Psoas muscle (tissue), 8 donors: ENCODE measurements around the gene F10. TPM values are rescaled to one million over a fixed set of nuclear protein-coding genes. Genes with fewer than 3 reads are reported as not detected.

ENCODE experiments used
- ATAC-seq, 4 donors: fragments of 200-7000 bp; cut with Tn5 transposase; one replicate each; pipeline ENCODE4 v1.9.1; 2020; ENCODE audit warnings: moderate library complexity in 3 of 4, mild to moderate bottlenecking in 2 of 4
- DNase-seq, 2 donors: peaks; one replicate each; pipeline ENCODE4 v3.0.0-alpha.2; 2020
- H3K27ac ChIP-seq: fragments of 200-600 bp; one replicate; pipeline ENCODE4 v1.8.0; 2022
- H3K27me3 ChIP-seq, 3 donors: fragments of 200-600 bp in 1 of 3; one replicate each; pipeline versions ENCODE4 v1.6.1 to v1.8.0; 2013 to 2022; ENCODE audit warnings: low read length in 2 of 3, mild to moderate bottlenecking in 2 of 3, moderate library complexity in 1 of 3; ENCODE audit not compliant: insufficient read depth in 3 of 3
- H3K36me3 ChIP-seq, 2 donors: fragments of 200-600 bp in 1 of 2; one replicate each; pipeline versions ENCODE4 v1.6.1 to v1.8.0; 2013 to 2022; ENCODE audit warnings: low read depth in 1 of 2, mild to moderate bottlenecking in 1 of 2, moderate library complexity in 1 of 2; ENCODE audit not compliant: insufficient read depth in 1 of 2
- H3K4me1 ChIP-seq: fragments of 200-600 bp; one replicate; pipeline ENCODE4 v1.8.0; 2022
- H3K4me3 ChIP-seq: fragments of 200-600 bp; one replicate; pipeline ENCODE4 v1.8.0; 2022; ENCODE audit warnings: mild to moderate bottlenecking
- H3K9me3 ChIP-seq: fragments of 200-600 bp; one replicate; pipeline ENCODE4 v1.8.0; 2022
- WGBS, 3 donors: extraction: QIAGEN DNeasy Blood & Tissue Kit; methylation state at CpG; one replicate each; pipeline versions ENCODE4 v1.1.6 to v1.1.7; 2013; 5-methylcytosine and 5-hydroxymethylcytosine counted together
- intact Hi-C, 2 donors: fragments of 100-400 bp; cut with DNase I; formaldehyde crosslinking; loops; one replicate each; pipeline versions ENCODE4 v1.11.0 to v1.14.2; 2022
- polyA plus RNA-seq, 3 donors: library from polyadenylated mRNA; stranded (reverse); fragments of 200-250 nt; gene quantifications; one replicate each; pipeline ENCODE4 v1.2.3, GENCODE V29; 2013
- total RNA-seq, 4 donors: library from RNA; stranded (reverse); fragmentation: NEBNext Ultra II Directional in 2 of 4; extraction: Animal tissue kit (Norgen Biotek cat#: 25700) in 2 of 4; gene quantifications; one replicate each; pipeline versions ENCODE4 v1.2.1 to v1.2.4, GENCODE V29; 2021 to 2023
- TF ChIP-seq, protein P1 (sequence below): fragments of 200-600 bp; IDR thresholded peaks from one replicate; pipeline ENCODE4 v1.8.0; 2022; ENCODE audit warnings: antibody characterized with exemption
- donor health status: healthy with polysubstance abuse.
- donor health status: DM: no; HTN: no; CAD: no; lungs with moderate emphysema.
- donor health status: Bipolar disorder and iron deficiency.
- donor health status: healthy.
- donor health status: DM: yes; HTN: yes; CAD: no.
- donor health status: DM: no; HTN: no; CAD: no.
- donor health status: DM: no; HTN: no; CAD: no.
- donor health status: DM: yes; HTN: yes; CAD: no.

Gene F10
- total and polyA plus RNA-seq, 7 donors: 0.63 to 4.9 (median 1.5) TPM

DNA sequence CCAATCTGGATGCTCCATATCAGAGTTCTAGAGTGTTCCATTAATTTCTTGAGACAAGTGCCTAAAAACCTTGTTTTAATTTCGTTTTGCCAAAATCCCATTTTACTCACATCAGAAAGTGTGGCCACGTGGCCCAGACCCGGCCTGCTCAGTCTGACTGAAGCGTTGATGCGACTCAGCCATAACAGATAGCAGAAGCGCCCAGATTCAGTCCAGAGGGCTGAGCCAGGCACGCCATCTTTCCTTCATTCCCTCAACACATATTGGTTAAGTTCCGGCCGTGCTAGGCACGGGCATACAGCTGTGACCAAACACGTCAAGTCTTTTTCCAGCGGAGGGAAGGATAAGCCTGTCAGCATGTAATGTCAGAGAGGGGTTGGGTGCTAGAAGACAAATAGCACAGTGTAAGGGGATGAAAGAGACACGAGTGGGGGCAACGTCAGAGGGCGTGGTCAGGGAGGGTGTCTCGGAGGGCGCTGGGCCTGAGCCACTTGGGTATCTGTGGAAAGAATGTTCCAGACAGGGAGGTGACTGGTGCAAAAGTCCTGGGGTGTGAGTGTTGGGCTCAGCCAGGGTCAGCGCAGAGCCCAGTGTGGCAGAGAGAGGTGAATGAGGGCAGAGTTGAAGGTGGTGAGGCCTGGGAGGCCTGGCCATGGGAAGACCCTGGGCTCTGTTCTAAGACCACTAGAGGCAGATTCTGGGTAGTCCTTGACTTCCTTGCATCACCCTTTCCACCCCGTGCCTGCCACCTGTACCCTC, 3.1 kb downstream of the F10 start:
- no peaks in the 10 kb centered on the region for H3K4me1 ChIP-seq
- intact Hi-C loops: no loop called here
- whole genome bisulfite sequencing, 3 donors: 91 to 93% (median 92%) methylated on average over 19 of the region's 19 CpGs
- H3K27me3 ChIP-seq: peaks cover 0 to 19% (median 0%) of the 10 kb centered on the region in 3 donors
- no peaks in the 10 kb centered on the region for H3K9me3 ChIP-seq
- ATAC-seq (no peak), DNase-seq (no peak)
- H3K4me3 ChIP-seq: no peak overlapping the region
- H3K27ac ChIP-seq: no peak overlapping the region
- no peaks in the 10 kb centered on the region for H3K36me3 ChIP-seq
- TF ChIP-seq, protein P1, sequence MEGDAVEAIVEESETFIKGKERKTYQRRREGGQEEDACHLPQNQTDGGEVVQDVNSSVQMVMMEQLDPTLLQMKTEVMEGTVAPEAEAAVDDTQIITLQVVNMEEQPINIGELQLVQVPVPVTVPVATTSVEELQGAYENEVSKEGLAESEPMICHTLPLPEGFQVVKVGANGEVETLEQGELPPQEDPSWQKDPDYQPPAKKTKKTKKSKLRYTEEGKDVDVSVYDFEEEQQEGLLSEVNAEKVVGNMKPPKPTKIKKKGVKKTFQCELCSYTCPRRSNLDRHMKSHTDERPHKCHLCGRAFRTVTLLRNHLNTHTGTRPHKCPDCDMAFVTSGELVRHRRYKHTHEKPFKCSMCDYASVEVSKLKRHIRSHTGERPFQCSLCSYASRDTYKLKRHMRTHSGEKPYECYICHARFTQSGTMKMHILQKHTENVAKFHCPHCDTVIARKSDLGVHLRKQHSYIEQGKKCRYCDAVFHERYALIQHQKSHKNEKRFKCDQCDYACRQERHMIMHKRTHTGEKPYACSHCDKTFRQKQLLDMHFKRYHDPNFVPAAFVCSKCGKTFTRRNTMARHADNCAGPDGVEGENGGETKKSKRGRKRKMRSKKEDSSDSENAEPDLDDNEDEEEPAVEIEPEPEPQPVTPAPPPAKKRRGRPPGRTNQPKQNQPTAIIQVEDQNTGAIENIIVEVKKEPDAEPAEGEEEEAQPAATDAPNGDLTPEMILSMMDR: no peak

DNA sequence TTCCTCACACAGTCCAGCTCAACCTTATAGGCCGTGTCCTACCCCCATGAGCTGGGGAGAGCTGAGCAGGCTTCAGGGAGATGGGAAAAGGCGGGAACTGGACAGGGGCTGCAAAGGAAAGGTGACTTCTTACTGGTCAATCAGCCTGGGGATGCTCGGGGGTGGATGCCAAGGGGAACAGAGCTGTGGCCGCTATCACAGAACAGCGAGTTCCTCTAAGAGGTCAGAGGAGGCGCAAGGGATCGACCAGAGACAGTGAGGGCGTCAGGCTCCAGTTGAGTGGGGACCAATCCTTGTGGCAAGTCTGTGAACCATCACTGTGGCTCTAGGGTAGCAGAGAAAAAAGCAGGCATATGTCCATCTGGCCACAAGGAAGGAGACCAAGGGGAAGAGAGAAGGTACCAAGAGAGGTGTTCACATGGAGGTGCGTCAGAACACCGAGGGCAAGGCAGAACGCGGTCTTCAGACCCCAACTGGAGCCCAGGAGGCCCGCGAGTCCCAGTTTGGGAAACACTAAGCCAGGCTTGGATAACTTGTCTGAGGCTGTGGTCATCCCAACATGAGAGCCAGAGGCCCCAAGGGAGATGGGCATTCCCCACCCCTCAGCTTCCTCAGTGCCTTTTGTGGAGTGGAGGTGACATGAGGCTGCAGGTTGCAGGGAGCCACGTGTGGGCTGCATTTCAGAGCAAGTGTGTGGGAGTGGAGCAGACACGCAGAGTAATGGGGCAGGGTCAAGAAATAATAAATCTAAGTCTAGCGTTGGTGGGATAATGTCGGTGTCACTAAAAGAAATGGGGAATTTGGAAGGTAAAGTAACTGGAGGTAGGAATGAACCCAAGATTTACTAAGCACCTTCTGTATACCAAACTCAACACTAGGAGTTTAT, 3.9 kb downstream of the F10 start:
- Histone ChIP-seq H3K27me3 (peaks cover 0 to 12% (median 0%) of the 10 kb centered on the region in 3 donors), H3K4me3 (no peak overlapping the region), H3K27ac (no peak overlapping the region), H3K4me1 (no peaks in the 10 kb centered on the region), H3K36me3 (no peaks in the 10 kb centered on the region), H3K9me3 (no peaks in the 10 kb centered on the region)
- intact Hi-C loops: no loop called here
- WGBS, 3 donors: 90 to 92% (median 91%) methylated on average over 18 of the region's 18 CpGs
- TF ChIP-seq, protein P1: no peak
- DNase-seq: no peak
- ATAC-seq: no peak

DNA sequence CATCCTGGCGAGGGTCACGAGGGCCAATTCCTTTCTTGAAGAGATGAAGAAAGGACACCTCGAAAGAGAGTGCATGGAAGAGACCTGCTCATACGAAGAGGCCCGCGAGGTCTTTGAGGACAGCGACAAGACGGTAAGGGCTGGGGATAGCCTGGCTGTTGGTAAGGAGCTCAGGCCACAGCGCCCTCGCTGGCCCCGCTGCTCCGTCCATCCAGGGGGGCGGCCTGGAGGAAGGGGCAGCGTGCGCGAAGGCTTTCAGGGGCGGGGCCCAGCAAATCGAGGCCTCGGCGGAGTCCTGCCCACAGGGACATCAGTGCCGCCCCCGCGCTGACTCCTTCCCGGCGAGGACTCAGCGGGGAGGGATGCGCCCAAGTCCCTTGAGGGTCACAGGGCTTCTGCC, 6.9 kb downstream of the F10 start:
- TF ChIP-seq, protein P1: no peak
- no peaks in the 10 kb centered on the region for H3K9me3 ChIP-seq
- DNase-seq: no peak
- WGBS, 3 donors: 75 to 80% (median 79%) methylated on average over 27 of the region's 27 CpGs
- H3K27me3 ChIP-seq: no peaks in the 10 kb centered on the region
- peak overlapping the region; percentile 46 for H3K4me3 ChIP-seq
- ATAC-seq: no peak
- intact Hi-C loops: no loop called here
- H3K36me3 ChIP-seq: no peaks in the 10 kb centered on the region
- no peaks in the 10 kb centered on the region for H3K4me1 ChIP-seq
- H3K27ac ChIP-seq: no peak overlapping the region

DNA sequence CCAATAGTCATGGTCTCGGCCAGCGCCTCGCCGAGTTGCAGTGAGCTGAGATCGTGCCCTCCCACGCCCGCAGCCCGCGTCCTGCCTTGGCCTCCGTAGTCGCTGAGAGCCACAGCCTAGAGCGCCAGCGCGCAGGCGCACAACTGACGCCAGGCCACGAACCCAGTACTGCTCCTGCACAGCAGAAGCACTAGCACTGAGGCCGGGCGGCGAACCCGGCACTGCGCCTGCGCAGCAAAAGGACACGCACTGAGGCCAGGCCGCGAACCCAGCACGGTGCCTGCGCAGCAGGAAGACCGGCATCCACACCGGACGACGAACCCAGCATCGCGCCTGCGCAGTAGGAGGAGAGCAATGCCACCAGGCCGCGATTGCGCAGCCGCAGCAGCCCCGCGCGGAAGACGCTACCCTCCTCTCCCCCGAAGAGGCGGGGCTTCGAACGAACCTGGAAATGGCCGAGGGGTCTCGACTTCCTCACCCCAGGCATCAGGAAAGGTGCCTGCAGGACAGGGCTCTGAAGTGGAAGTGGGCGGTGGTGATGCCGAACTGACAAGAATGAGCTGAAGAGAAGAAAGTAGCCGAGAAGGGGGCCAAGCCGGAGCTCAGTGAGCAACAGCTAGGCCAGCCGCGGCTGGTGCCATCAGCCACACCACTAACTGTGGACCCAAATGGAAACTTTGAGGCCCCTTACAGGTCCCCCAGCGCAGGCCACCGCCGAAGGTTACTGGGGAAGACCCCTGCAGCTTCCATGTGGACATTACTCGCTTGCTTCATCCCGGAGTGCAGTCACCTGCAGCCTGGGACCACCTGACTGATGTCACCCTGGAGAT, 7.5 kb downstream of the F10 start:
- no peak for ATAC-seq
- TF ChIP-seq, protein P1: no peak
- 56 to 60% (median 59%) methylated on average over 59 to 60 of the region's 60 CpGs for WGBS, 3 donors
- Histone ChIP-seq H3K36me3 (no peaks in the 10 kb centered on the region), H3K4me1 (no peaks in the 10 kb centered on the region), H3K9me3 (no peaks in the 10 kb centered on the region), H3K4me3 (peak overlapping the region; percentile 46), H3K27ac (no peak overlapping the region), H3K27me3 (no peaks in the 10 kb centered on the region)
- intact Hi-C loops: no loop called here
- peak in 1 of 2 donors; percentile 56 for DNase-seq
